ENCODE data around the gene TMC3.

The TMC3 gene

DNA sequence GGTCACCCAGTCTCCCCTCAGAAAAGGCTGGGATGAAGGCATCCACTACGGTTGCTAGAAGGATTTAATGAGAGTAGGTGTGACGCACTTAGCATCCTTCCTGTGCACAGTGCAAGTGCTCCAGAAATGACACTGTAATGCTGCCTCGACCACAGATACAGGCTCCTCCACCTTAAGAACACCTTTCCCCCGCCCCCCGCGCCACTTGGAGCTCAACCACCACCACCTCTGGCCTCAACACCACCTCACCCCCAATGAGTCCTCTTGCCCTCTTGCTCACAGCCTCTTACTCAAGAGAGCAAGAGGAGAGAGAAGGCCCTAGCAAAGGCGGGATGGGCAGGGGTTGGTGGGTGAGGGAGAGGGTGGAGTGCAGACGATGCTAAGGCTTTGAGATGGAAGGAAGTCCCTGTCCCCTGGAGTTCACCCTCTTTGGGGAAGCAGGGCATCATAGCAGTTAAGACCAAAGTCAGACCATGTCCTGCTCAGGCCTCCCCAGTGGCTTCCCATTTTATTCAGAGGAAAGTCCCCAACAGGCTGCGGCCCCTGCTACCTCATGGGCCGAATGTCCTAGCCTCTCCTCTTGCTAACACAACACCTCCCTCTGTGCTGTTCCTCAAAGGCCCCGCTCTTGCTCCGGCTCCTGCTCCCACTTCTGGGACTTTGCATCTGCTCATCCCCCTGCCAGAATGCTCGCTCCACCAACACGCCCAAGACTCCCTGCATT, 58.4 kb downstream of the TMC3 start:
- DNase-seq (ENCODE audit: insufficient read length): no peak
- peak; percentile 37; the same call in 1 of the 2 replicates for TF ChIP-seq POLR2A (IDR thresholded peaks at IDR 0.05; ENCODE audit: low read depth, low read length)
- TF ChIP-seq POLR2AphosphoS5 (IDR thresholded peaks at IDR 0.05; ENCODE audit: low read depth, low read length): no peak
- FAIRE-seq: peak; percentile 65

DNA sequence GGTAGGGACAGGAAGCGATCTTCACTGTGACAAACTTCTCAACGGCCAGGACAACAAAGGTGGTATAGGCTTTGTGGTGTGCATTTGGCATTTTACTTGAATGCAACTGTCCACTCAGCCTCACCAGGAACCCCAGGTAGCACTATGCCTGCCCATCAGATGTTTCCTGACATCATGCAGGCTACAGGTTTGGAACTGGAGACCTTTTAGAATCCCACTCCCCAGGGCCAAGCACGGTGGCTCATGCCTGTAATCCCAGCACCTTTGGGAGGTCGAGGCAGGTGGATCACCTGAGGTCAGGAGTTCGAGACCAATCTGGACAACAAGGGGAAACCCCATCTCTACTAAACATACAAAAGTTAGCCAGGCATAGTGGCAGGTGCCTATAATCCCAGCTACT, 59.6 kb downstream of the TMC3 start:
- FAIRE-seq: no peak
- DNase-seq (ENCODE audit: insufficient read length): no peak
- TF ChIP-seq TAF1 (IDR thresholded peaks at IDR 0.05; ENCODE audit: borderline replicate concordance, low read depth, low read length) (no peak), POLR2AphosphoS5 (IDR thresholded peaks at IDR 0.05; ENCODE audit: low read depth, low read length) (no peak), POLR2A (IDR thresholded peaks at IDR 0.05; ENCODE audit: low read depth, low read length) (no peak)

- DNase-seq (ENCODE audit: insufficient read length) (no peak), FAIRE-seq (no peak)
- TF ChIP-seq TAF1 (IDR thresholded peaks at IDR 0.05; ENCODE audit: borderline replicate concordance, low read depth, low read length): no peak
- TF ChIP-seq POLR2A (IDR thresholded peaks at IDR 0.05; ENCODE audit: low read depth, low read length): no peak
- TF ChIP-seq POLR2AphosphoS5 (IDR thresholded peaks at IDR 0.05; ENCODE audit: low read depth, low read length): no peak
Measured at GRCh38 chr15:81313686-81314085, 60.3 kb downstream of the TMC3 start.

GRCh38 chr15:81312790-81313543, 61.0 kb downstream of the TMC3 start:
- no peak for FAIRE-seq
- TF ChIP-seq POLR2A (IDR thresholded peaks at IDR 0.05; ENCODE audit: low read depth, low read length) (no peak), TAF1 (IDR thresholded peaks at IDR 0.05; ENCODE audit: borderline replicate concordance, low read depth, low read length) (no peak), POLR2AphosphoS5 (IDR thresholded peaks at IDR 0.05; ENCODE audit: low read depth, low read length) (no peak)
- DNase-seq (ENCODE audit: insufficient read length): no peak

GRCh38 chr15:81311752-81312464, 62.1 kb downstream of the TMC3 start:
- FAIRE-seq (peak; percentile 80), DNase-seq (ENCODE audit: insufficient read length) (no peak)
- TF ChIP-seq POLR2AphosphoS5 (IDR thresholded peaks at IDR 0.05; ENCODE audit: low read depth, low read length) (peak; percentile 38; the same call in 1 of the 2 replicates), POLR2A (IDR thresholded peaks at IDR 0.05; ENCODE audit: low read depth, low read length) (no peak), TAF1 (IDR thresholded peaks at IDR 0.05; ENCODE audit: borderline replicate concordance, low read depth, low read length) (no peak)

GRCh38 chr15:81310480-81310879, 63.5 kb downstream of the TMC3 start:
- DNase-seq (ENCODE audit: insufficient read length): no peak
- FAIRE-seq: no peak
- TF ChIP-seq POLR2AphosphoS5 (IDR thresholded peaks at IDR 0.05; ENCODE audit: low read depth, low read length) (no peak), TAF1 (IDR thresholded peaks at IDR 0.05; ENCODE audit: borderline replicate concordance, low read depth, low read length) (no peak), POLR2A (IDR thresholded peaks at IDR 0.05; ENCODE audit: low read depth, low read length) (no peak)

- FAIRE-seq: no peak
- TF ChIP-seq POLR2A (IDR thresholded peaks at IDR 0.05; ENCODE audit: low read depth, low read length) (peak; percentile 52; the same call in 1 of the 2 replicates), POLR2AphosphoS5 (IDR thresholded peaks at IDR 0.05; ENCODE audit: low read depth, low read length) (no peak), TAF1 (IDR thresholded peaks at IDR 0.05; ENCODE audit: borderline replicate concordance, low read depth, low read length) (no peak)
- DNase-seq (ENCODE audit: insufficient read length): no peak
Measured at GRCh38 chr15:81309647-81310450, 64.2 kb downstream of the TMC3 start.

- FAIRE-seq (no peak), DNase-seq (ENCODE audit: insufficient read length) (no peak)
- no peak for TF ChIP-seq TAF1 (IDR thresholded peaks at IDR 0.05; ENCODE audit: borderline replicate concordance, low read depth, low read length)
- TF ChIP-seq POLR2AphosphoS5 (IDR thresholded peaks at IDR 0.05; ENCODE audit: low read depth, low read length): no peak
- no peak for TF ChIP-seq POLR2A (IDR thresholded peaks at IDR 0.05; ENCODE audit: low read depth, low read length)
Measured at GRCh38 chr15:81308260-81308659, 65.8 kb downstream of the TMC3 start.

DNA sequence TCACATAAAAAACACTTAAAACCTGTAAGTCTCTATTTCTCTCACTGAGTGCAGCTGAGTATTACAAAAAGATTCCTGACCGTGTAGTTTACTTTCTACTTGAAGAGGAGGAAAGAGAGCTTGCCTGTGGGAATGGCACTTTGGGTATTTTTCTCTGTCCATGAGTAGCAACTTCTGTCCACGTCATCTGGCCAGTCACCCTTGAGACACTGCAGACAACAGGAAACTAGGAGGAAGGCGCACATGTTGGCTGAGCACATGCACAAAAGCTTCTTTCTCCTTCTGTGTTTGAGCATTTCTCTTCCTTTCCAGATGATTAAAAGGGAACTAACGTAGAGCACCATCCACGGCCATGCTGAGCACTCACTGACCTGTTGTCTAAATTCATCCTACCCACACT, 69.8 kb downstream of the TMC3 start:
- FAIRE-seq: peak; percentile 81

GRCh38 chr15:81303244-81304225, 70.5 kb downstream of the TMC3 start:
- peak; percentile 73 for FAIRE-seq

More for the DNA sequence above, 69.8 kb downstream of the TMC3 start:
- TF ChIP-seq TAF1 (IDR thresholded peaks at IDR 0.05; ENCODE audit: borderline replicate concordance, low read depth, low read length) (no peak), POLR2A (IDR thresholded peaks at IDR 0.05; ENCODE audit: low read depth, low read length) (no peak), POLR2AphosphoS5 (IDR thresholded peaks at IDR 0.05; ENCODE audit: low read depth, low read length) (no peak)
- DNase-seq (ENCODE audit: insufficient read length): no peak

More at GRCh38 chr15:81303244-81304225, 70.5 kb downstream of the TMC3 start:
- TF ChIP-seq POLR2A (IDR thresholded peaks at IDR 0.05; ENCODE audit: low read depth, low read length): no peak
- TF ChIP-seq TAF1 (IDR thresholded peaks at IDR 0.05; ENCODE audit: borderline replicate concordance, low read depth, low read length): no peak
- 0 out of 2 replicates have a peak, but pooled peaks have one; percentile 13 for TF ChIP-seq POLR2AphosphoS5 (IDR thresholded peaks at IDR 0.05; ENCODE audit: low read depth, low read length)
- no peak for DNase-seq (ENCODE audit: insufficient read length)

Measured in GM12892 (cell line).